ENCODE results near the gene SPIB.

DNA sequence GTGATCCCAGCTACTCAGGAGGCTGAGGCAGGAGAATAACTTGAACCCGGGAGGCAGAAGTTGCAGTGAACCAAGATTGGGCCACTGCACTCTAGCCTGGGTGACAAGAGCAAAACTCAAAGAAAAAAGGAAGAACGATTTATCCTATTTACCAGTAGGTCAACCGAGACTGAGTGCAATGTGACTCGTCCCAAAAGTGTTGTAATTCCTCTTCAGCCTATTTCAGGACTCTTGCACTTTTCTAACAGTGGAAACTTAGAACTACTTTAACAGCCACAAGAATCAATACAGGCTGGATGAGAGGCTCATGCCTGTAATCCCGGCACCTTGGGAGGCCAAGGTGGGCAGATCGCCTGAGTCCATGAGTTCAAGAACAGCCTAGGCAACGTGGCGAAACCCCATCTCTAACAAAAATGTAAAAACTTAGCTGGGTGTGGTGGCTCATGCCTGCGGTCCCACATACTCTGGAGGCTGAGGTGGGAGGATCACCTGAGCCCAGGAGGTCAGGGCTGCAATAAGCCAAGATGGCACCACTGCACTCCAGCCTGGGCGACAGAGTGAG, 46.7 kb upstream of the SPIB start:
- no peak for TF ChIP-seq EZH2 (IDR thresholded peaks at IDR 0.05)
- TF ChIP-seq POLR2AphosphoS5 (IDR thresholded peaks at IDR 0.05; ENCODE audit: borderline replicate concordance, low read depth, low read length), result no peak
- no peak for TF ChIP-seq FOXP2 (optimal IDR thresholded peaks at IDR 0.05; ENCODE audit: control extremely low read depth, extremely low read length, insufficient read depth)

Measured in SK-N-MC (cell line).